Heart left ventricle (tissue), 13 donors: ENCODE data around the gene LAMTOR1.

ENCODE experiments used
- CTCF ChIP-seq, 12 donors: fragments of 200-600 bp; sonication (generic) in 4 of 12; IDR thresholded peaks; one replicate each; pipeline versions ENCODE4 v1.5.0 to v1.8.0; 2018 to 2022; ENCODE audit warnings: antibody characterized with exemption in 12 of 12, mild to moderate bottlenecking in 5 of 12
- POLR2A ChIP-seq, 2 donors: fragments of 450-650 bp; IDR thresholded peaks; one replicate each; pipeline ENCODE4 v1.6.1; 2017; ENCODE audit warnings: antibody characterized with exemption in 2 of 2, mild to moderate bottlenecking in 2 of 2, moderate library complexity in 2 of 2
- donor health status: ischemic (EF 13 %, LVEDD 7.1; RV severe dilation, severe dysfunction).
- donor health status: DM: no; HTN: yes; CAD: no.
- donor health status: DM: no; HTN: no; CAD: no.
- donor health status: ischemic (EF 25% LVEDD 6.9; RV normal size, moderate dysfunction).
- donor health status: ischemic (EF 25% LVEDD 5.7; RV mildly dilated, moderate dysfunction).
- donor health status: ischemic (EF 35%, LVEDD 5.7; RV mildly dilated, moderate dysfunction).
- donor health status: nonischemic (EF 11% LVEDD 7.7; RV severe dilation, severe dysfunction).
- donor health status: DM: yes; HTN: yes; CAD: no.
- donor health status: PGD.
- donor health status: ischemic (EF 29% LVEDD 5.4; RV normal size, mild dysfunction).
- donor health status: nonischemic (EF 23%, LVEDD 6.1; RV moderate dilation, normal function).

DNA sequence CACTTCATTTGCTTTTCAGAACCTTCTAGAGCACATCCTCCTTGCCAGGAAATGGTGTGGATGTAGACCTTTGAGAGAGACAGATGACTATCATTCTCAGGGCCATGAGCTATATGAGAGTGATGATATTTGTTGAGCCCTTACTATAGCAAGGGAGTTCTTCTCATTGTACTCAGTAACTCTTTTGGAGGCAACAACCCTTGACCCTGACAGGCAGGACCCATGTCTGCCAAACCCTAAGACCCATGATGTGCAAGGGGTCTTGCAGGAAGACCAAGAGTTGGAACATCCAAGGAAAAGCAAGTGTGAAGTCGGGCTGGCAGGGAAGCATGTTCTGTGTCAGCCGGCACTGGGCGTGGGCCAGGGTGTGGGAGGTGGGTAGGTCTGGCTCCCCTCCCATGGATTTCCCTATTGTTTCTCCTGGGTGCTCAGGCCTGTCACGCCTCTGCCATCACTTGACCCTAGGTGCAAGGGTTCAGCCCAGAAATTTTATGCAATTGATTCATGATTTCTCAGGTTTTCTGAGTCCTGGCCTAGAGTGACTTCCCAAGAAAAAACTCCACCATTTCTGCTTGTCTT, 33.7 kb upstream of the LAMTOR1 start:
- TF ChIP-seq CTCF (IDR thresholded peaks at IDR 0.05) (no peak), POLR2A (IDR thresholded peaks at IDR 0.05) (no peak)
